Measurements from ENCODE around the gene FCHO2.

- TF ChIP-seq CTCF (conservative IDR thresholded peaks at IDR 0.05) (no peak), ZFX (IDR thresholded peaks at IDR 0.05) (no peak)
Measured at GRCh38 chr5:72988769-72989168, 32.9 kb downstream of the FCHO2 start.

Measured in C4-2B (cell line).